Fibroblast of skin of back (primary cell): ENCODE measurements around the gene EPB41.
"Not testable (repeated sequence)": the region's sequence is repeated elsewhere in the genome, so short reads cannot be mapped to it uniquely, and the experiment has no call there.

Experiments used
- DNase-seq: peaks from one replicate; pipeline ENCODE4 v3.0.0-alpha.2; 2013

EPB41 gene

DNA sequence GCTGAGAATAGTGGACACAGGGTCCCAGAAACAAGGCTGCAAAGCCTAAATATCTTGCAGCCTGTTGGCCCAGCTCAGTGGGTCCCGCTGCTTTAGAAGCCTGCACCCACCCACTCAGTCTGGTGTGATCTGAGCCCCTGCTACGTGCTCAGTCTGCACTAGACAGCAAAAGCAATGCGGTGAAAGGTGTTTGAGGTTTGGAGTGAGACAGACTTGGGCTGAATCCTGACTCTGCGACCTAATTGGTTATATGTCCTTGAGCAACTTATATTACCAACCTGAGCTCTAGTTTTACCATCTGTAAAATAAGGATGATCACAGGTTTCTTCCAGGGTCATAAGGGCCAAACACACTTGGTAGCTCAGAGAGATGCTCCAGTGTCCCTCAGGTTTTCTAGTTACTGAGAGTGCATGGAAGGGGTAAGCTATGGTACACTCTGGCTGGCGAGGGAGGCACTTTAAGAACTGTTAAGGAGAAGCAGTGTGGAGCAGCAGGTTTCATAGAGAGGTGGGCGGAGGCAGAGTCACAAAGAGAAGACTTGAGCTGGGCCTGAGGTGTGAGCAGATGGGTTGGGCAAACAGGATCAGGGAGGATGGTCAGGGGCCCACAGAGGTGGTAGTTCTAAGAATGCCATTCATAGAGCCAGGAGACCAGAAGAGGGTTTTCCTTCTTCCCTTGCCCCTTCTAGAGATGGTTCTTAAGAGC is 199.2 kb downstream of the EPB41 start:
- no peak for DNase-seq

DNA sequence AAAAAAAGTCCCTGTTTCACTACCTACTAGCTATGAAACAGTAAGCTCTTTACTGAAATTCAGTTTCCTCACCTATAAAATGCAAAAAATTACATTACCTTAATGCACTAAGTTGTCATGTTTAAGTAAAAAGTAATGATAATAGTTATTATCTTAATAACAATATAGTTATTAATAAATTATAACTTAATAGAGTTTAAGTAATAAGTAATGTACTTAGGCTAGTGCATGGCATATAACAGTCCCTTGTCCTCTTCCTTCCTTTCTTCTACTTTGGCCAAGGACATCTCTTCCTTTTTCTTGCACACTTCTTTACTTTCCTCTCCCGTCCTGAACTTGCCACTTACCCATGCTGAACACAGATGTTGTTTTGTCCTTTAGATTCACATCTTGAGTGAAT is 200.3 kb downstream of the EPB41 start:
- no peak for DNase-seq

DNA sequence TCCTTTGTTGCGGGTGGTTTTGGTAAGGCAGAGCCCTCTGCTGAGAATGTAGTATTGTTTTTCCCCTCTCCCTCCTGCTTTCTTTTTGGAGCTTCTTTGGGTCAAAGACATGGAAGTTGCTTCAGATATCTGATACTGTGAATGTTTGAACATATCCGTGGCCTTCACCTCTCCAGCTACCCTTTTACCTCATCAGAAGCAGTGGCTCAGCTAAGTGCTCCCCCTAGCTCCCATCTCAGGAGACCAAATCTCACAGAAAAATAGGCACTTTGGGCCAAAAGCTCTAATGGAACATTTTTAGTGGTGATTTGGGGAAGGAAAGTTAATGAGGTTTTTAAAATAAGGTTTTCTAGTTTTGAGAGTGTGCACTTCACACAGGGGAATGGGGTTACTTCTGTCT is 203.0 kb downstream of the EPB41 start:
- DNase-seq, result no peak

DNA sequence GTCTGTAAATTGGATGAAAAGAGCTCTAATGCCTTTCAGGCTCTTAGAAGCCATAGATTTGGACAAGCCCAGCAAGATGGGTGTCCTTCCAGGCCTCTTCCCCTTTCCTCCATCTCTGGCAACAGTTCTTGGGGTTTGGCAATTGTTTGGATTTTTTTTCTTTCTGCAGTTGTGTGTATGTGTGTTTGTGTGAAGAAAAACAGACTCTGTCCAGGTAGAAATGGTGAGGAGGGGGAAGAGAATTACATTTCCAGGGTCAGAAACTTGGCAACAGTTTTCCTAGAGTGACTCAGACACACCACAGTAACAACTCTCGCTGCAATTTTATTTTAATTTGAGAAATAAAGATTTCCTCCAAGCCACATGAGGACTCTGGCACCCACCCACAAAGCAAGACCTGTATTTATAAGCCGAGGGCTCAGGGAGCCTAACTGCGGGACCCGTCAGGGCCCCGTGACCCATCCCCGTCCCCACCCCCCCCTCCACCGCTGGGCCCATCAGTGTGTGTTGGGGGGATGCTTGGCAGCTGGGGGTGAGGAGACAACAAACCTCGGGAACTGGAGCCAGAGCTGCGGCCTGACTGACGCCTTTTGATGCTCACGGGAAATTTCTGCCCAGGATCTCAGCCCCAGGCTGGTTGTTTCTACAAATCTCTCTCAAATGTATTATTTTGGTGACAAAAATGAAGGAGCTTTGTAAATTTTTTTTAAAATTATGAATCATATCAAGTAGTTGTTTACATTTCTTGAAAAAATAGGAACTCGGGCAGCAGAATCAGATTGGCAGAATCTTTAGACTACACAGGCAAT is 205.0 kb downstream of the EPB41 start:
- no peak for DNase-seq

DNA sequence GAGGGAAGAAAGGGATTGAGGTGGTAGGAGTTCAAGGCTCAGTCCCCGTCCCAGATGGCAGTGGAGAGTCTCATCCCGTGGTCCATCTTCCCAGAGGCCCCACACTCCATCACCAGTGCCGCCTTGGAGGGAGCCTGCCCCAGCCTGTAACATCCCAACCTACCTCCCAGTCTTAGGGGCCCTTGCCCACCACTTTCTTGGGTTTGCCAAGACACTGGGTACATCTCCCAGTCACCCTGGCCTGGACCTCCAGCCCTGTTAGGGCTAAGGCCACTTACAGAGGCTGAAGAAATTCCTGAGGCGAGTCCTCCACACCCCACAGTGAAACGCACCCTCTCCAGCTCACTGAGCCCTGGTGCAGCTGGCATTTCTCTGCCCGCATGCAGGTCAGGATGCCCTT is 206.0 kb downstream of the EPB41 start:
- no peak for DNase-seq

DNA sequence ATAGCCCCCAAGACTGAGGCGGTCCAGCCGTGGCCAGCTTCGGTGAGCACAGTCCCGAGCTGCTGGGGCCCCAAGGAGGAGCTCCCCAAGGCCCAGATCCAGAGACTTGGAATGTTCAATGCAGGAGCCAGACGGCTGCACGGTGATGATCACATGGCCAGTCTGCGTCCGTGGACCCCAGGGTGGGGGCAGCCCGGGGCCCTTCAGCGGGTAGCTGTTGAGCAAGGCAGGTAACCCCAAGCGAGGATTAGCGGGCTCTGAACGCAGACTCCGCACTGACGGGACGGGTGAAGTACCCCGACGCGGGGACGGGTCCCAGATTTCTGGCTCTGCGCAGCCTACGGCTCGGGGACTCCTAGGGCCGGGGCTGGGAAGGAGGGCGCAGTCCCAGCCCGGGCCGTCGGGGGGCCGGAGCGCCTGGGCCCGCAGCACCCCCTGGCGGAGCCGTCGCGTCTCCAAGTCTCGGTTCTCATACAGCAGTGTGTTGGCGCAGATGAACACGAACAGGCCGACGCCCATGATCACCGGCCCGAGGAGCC is 206.6 kb downstream of the EPB41 start:
- peak; percentile 51 for DNase-seq

DNA sequence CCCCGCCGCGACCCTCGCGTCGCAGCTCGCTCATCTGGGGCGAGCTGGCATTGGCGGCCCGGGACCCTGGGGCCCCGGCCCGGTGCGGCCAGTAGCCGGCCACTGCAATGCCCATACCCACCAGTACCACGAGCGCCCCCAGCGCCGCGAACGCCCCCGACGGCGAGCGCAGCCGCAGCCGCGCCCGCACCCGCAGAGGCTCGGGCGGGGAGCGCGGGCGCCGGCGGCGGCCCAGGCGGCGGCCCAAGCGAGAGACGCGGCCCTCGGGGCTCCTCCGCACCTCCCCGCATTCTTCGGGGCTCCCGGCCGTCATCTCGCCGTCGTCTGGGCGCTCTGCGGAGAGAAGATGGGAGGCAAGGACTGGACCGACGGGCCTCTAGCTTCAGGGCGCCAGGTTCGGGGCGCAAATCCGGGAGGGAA is 207.2 kb downstream of the EPB41 start:
- DNase-seq, result no peak

DNA sequence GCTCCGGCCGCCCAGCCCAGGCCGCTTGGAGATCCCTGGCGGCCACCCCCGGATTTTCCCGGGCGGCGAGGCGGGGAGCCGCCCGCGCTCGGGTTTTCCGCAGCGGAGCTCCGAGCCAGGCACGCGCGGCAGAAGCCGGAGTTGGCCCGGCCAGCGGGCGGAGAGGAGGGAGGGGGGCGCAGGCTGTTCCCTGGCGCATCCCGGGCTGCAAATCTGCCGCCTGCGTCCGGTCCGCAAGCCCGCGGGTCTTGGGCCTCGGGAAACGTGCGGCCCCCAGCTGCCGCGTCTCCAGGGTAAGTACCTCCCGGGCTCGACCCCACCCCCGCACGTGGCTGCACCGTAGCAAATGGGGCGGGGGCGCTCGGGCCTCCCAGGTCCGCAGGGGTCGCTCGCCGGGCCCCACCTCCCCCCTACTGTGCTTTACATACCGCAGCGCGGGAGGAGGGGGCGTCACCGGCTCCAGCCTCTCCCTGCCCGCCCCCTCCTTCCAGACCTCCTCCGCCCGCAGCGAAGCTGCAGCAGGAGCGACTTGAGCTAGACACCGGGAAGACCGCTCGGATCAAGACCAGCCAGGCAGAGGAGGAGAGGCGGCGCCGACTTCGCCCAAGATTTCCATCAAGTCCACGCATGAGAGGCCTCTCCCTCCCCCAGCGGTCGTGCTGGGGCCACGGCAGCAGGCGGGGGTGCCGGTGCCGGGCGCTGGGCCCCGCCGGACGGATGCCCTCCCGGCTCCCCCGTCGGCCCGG is 207.7 kb downstream of the EPB41 start:
- DNase-seq, result peak; percentile 21

DNA sequence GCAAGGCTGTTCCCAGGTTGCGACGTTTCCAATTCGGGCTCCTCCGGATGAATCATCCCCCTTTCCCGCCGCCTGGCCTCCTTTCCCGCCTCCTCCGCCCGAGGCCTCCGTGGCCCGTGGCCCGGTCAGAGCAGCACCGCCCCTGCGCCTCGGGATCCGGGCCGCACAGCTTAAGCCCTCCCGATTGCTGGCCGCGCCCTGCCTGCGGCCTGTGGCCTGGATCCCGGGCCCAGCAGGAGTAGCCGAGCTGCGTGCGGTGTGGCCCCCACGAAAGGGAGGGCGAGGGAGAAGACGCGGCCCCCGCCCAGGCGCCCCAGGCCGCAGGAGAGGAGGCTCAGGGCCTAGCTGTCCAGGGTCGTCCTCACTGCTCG is 208.3 kb downstream of the EPB41 start:
- DNase-seq, result peak; percentile 80

DNA sequence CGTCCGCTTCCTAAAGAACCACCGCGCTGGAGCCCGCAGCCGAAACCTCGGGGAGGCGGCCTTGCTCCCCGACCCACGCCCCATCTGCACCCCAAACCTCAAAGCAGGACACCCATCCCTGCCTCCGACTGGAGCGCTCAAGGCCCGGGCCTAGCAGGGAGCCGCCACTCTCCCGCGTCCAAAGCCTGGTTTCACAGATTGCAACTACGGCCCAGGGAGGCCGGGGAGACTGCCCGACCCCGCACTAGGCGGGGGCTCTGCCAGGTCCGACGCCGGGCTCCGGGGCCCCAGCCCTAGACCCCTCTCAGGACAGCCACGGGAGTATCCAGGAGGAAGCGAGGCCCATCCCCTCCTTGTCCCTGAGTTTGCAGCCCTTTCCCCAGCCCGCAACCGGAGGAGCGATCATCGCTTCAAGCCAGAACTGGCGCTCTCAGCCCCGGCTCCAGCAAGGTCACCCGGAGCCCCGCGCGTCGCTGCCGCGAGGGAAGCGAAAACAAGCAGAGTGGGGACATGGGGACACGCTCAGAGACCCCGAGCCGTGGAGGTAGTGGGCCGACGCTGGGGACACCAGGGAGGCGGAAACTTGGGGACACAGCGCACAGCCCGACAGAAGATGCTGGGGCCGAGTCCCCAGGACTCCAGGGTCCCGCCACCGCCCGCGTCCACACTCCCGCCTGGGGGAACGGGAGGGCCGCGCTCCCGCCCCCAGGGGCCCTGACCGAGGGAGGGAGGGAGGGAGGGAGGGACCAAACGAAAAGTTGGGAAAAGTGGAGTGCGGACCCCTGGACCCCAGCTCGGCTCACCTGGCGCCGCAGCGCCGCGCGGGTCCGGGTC is 208.9 kb downstream of the EPB41 start:
- peak; percentile 42 for DNase-seq

DNA sequence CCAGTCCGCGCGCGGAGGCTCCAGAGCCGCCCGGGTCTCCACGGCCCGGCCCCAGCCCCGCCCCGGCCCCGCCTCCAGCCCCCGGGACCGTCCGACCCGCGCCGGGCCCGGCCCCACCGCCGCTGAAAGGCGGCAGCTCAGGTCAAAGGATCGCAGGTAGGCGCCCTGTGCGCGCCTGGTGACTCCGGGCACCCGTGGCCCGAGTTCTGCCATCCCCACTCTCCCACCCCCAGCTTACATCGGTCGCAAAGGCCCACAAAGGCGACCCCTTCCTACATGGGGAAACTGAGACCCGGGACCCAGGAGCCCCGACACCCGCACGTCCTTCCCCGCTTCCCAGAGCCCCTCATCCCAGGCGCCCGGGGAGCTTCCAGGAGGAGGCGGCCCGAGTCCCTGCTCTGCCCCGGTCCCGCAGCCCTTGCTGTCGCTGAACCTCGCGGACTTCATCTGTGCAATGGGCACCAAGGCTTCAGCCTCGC is 209.6 kb downstream of the EPB41 start, which contains the start of gene TMEM200B:
TMEM200B (minus strand) TSS at position 17 of the 479 bp plus-strand sequence. CDS start 2,075 bp downstream, outside the sequence.
- DNase-seq, result no peak

DNA sequence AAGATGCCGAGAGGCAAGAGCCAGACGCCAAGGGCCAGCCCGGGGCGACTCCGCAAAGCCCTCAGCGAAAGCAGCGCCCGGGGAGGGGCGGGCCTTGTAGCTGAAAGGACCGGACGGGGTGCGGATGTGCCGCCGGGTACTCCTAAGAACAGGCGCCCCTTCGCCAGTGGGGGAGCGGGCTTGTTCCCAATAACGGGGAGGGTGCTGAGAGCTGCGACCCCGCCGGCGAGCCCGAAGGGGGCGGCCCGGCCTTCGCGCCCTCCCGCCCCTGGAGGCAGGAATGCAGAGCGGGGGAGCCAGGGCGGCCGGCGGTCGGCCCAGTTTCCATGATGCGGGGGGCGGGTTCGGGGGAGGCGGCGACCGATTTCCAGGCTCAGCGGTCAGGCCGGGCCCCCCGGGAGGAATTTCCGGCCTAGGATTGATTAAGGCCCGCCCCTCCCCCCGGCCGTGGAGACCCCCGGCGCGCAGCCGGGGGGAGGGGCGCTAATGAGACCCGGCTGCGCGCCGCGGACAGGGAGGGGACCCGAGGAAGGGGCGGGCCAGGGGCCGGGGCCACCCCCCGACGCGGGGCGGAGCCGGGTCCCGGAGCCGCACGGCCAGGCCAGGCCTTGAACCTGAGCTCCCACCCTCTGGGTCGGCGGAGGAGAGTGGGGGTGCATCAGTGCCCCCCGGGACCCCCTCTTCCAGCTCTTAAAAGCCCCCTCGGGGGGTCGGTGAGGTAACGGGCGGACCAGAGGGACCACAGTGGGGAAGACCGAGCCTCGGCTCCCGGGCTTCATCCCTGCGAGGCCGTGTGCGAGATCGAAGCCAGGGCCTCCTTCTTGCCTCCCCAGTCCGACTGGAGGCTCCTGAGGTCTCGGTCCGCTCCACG is 210.2 kb downstream of the EPB41 start:
- DNase-seq, result peak; percentile 85

DNA sequence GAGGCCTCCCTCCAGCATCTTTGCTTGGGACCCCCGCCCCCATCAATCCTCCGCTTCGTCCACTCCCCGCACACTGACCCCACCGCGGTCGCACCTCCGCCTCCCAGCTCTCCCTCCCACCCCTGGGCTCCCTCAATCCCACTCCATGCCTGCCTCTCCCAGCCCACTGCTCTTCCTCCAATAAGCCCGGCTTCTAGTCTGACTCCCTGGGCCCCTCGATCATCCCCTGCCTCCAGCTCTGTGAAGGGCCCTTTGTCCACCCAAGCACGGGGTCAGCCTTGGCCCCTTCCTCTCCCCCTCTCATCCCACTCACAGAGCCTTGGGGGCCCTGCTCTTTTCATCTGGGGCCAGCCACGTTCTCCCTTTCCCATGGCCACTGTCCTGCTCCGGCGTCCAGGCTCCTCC is 210.9 kb downstream of the EPB41 start:
- DNase-seq, result no peak

DNA sequence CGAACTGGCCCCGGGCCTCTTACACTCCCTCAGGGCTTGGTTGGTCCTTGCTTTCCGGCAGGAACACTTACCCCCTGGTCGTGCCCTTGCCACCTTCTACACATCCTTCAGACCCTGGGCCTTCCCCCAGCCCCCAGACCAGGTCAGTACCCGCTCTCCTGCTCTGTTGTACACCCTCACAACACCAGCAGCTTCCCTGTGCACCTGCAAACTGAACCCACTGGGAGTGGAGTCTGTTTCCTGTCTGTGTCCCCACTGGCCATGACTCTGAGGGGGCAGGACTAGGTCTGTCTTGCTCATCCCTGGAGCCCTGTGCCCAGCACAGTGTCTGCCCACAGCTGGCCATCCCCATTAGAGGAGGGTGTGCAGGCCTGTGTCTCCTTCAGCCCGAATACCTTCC is 211.4 kb downstream of the EPB41 start:
- DNase-seq, result no peak

DNA sequence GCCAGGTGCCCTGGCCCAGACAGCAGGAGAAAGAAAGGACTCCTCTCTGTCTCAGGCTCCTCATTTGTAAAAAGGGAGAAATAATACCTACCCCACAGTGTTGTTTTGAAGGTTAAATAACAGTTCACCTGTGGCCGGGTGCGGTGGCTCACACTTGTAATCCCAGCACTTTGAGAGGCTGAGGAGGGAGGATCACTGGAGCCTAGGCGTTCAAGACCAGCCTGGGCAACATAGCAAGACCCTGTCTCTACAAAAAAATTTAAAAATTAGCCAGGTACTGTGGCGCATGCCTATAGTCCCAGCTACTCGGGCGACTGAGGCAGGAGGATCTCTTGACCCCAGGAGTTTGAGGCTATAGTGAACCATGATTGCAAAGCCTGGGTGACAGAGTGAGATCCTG is 211.8 kb downstream of the EPB41 start:
- DNase-seq, result no peak

DNA sequence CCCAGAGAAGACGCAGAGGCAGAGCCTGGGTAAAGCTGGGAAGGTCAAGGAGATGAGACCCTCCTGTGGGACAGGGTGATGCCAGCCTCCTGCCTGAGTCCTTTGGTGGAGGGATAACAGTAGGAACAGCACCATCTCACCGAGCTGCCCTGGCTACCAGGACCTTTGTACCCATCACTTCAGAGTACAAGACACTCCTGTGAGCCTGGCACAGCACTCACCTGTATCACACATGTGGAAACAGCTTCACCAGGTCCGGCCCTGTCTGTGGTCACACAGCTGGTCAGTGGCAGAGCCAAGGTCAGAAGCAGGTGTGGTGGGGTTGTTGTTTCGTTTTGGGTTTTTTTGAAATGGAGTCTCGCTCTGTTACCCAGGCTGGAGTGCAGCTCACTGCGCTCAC is 214.4 kb downstream of the EPB41 start:
- no peak for DNase-seq

DNA sequence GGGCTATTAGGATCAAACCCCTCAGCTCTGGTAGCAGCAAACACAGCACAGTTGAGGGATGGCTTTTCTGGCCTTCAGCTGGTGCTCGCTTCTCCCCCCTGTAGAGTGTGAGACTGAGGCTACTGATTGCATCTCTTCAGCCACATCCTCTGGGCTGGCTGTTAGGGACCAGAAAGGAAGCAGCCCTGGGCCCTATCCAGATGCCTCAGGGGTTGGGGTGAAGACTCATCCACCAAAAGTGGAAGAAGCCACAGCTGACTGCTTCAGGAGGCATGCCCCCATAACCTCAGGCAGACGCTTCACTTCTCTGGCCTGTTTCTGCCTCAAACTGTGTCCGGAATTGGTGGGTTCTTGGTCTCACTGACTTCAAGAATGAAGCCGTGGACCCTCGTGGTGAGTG is 215.5 kb downstream of the EPB41 start:
- no peak for DNase-seq

DNA sequence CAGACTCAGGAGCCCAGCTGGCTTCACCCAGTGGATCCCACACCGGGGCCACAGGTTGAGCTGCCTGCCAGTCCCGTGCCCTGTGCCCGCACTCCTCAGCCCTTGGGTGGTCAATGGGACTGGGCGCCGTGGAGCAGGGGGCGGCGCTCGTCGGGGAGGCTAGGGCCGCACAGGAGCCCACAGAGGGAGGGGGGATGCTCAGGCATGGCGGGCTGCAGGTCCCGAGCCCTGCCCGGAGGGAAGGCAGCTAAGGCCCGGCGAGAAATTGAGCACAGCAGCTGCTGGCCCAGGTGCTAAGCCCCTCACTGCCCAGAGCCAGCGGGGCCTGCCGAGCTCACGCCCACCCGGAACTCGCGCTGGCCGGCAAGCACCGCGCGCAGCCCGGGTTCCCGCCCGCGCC is 216.7 kb downstream of the EPB41 start:
- not testable (repeated sequence) for DNase-seq

DNA sequence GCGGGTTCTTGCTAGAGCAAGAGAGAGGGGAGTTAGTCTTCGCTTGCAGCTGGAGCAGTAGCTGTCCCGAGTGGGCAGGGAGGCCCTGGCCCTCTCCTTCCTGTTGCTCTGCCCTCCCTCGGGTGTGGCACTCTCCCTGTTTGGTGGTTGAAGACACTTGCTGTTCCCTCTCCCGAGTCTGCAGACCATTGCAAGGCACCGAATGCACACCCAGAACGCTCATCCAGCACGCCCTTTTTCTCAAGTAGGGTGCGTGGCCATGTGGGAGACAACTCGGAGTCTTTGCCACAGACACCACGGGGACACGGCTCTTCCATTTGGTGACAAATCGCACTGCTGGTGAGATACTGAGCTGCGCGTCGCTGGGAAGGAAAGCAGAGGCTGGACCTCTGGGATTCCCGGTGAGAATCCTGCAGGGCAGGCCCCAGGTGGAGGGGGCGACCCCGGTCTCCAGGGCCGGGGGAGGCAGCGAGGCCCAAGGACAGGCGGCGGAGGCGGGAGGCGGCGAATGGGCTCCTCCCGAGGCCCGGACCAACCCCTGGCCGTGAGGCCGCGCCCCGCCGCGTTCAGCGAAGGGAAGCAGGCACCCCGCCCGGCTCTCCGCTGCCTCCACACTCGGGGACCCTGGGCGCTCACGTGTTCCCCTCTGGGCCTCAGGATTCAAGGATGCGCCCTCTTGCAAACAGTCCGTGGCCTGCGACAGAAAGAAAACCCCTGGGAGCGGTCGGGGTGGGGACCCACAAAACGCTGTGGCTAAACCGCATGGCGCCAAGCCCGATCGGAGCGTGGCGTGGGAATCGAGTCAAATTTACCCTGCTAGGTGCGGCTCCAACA is 219.7 kb downstream of the EPB41 start:
- no peak for DNase-seq

DNA sequence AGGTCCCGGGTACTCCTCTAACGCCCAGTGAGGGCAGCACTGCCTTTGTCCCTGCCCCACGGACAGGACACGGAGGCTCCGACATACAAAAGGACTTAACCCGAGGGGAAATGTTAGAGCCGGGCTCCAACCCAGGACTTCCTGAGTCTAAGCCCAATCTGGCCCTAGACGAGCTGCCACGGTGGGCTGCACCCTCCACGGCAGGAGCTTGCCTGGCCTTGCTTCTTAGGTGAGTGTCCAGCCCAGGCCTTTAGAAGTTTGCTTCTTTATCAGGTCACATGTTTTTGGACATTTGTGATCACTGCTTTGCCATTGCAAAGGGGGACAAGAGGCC is 220.3 kb downstream of the EPB41 start:
- DNase-seq, result no peak
